Transverse colon (tissue), 3 donors: Measurements from ENCODE around the gene SDK1.

Experiments used
- EP300 ChIP-seq: sonication (generic); formaldehyde crosslinking; IDR thresholded peaks from one replicate; pipeline ENCODE4 v1.6.1; 2017; ENCODE audit warnings: antibody characterized with exemption, low read depth
- POLR2A ChIP-seq: fragments of 450-650 bp; IDR thresholded peaks from one replicate; pipeline ENCODE4 v1.6.1; 2016; ENCODE audit warnings: antibody characterized with exemption, mild to moderate bottlenecking, moderate library complexity
- TF ChIP-seq, protein P1 (sequence below), 5 experiments: fragments of 200-600 bp in 3 of 5; fragments of 450-650 bp in 2 of 5; sonication (generic) in 3 of 5; IDR thresholded peaks; 1 replicate in 2 of 5; 2 replicates in 3 of 5; pipeline ENCODE4 v1.5.1; 2016 to 2017; ENCODE audit warnings: antibody characterized with exemption in 5 of 5, inconsistent platforms in 3 of 5, mild to moderate bottlenecking in 2 of 5, moderate library complexity in 1 of 5

DNA sequence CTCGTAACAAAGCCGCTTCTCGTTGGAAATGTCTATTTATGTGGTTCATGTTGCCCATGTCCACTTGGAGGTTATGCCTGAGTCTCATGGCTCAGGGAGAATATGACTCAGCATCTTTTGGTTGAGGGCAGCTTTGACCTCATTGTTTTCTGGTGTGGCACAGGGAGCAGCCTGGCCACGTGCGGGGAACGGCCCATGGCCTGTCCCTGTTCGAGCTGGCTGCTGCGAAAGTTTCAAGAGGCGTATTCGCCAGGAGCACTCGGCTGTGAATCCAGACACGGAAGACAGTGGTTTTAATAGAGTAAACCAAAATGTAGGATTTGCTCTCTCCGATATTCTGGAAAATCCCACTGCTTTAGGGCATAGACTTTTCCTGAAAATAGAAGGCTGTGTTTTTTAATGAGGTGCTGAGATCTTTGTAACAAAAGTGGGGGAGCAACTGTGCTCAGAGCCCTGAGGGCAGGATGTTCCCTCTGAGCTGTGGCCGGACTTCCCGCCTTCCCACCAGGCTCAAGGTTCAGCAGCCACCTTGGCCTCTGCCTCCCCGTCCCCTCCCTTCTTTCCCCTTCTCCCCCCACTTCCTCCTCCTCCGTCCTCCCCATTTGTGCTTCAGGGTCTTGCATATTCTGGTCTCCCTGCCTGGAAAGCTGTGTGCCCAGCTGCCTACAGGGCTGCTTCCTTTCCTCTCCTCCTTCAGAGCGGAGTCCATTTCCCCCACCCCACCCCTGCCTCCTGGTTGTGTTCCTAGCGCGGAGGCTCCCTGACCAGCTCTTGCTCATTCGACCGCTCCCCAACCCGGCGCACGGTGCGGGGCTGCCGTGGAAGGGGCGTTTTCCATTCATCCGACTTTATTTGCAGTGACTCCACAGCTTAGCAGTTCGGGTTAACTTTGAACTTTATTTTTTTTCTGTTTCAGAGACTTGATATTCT, 642.0 kb downstream of the SDK1 start:
- TF ChIP-seq EP300 (no peak), POLR2A (no peak)
- TF ChIP-seq, protein P1, sequence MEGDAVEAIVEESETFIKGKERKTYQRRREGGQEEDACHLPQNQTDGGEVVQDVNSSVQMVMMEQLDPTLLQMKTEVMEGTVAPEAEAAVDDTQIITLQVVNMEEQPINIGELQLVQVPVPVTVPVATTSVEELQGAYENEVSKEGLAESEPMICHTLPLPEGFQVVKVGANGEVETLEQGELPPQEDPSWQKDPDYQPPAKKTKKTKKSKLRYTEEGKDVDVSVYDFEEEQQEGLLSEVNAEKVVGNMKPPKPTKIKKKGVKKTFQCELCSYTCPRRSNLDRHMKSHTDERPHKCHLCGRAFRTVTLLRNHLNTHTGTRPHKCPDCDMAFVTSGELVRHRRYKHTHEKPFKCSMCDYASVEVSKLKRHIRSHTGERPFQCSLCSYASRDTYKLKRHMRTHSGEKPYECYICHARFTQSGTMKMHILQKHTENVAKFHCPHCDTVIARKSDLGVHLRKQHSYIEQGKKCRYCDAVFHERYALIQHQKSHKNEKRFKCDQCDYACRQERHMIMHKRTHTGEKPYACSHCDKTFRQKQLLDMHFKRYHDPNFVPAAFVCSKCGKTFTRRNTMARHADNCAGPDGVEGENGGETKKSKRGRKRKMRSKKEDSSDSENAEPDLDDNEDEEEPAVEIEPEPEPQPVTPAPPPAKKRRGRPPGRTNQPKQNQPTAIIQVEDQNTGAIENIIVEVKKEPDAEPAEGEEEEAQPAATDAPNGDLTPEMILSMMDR (IDR thresholded peaks at IDR 0.05): no peak
